LoVo (cell line): ENCODE measurements around the gene MRGPRX3.
"Not testable (repeated sequence)": the region's sequence is repeated elsewhere in the genome, so short reads cannot be mapped to it uniquely, and the experiment has no call there.

ENCODE experiments used
- DNase-seq: peaks from one replicate; pipeline ENCODE4 v3.0.0-alpha.2; 2016; ENCODE audit warnings: low spot score

MRGPRX3 gene

DNA sequence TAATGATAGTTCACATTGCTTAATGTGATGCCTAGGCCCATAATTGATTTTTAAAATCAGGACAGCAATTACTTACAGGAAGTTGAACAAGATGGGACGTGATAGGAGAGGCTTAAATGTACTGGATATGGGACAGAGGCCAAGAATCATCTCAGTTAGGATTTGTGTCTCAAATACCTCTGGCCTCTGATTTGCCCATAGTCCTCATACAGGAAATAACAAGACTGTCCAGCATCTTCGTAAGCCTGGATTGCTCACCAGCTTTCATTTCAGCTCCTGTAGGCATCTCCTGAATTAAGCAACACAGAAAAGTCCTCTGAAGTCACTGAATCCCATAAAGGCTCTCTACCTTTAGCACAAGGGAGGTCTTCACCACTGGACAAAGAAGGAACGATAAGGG lies at the start of gene MRGPRX3:
MRGPRX3 (plus strand) TSS at position 231 of the 400 bp plus-strand sequence. CDS start 4,632 bp downstream, outside the sequence.
- no peak for DNase-seq

DNA sequence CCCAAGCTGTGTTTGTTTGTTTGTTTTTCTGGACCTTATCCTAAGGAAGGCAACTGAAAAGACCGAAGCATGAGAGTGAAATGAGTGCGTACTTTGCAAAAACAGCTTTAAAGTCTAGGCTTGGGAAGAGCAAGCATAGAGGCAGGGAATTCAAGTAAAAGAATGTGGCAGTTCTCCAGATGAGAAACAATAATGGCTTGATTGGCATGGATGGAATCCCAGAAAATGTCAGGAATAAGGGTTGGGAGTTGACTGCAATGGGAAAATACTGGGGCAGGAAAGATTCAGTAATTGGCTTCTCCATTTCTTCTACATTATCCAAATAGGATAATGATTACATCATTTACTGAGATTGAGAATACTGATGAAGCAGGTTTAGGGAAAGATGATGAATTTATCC lies 44.0 kb upstream of the MRGPRX3 start:
- DNase-seq = no peak

DNA sequence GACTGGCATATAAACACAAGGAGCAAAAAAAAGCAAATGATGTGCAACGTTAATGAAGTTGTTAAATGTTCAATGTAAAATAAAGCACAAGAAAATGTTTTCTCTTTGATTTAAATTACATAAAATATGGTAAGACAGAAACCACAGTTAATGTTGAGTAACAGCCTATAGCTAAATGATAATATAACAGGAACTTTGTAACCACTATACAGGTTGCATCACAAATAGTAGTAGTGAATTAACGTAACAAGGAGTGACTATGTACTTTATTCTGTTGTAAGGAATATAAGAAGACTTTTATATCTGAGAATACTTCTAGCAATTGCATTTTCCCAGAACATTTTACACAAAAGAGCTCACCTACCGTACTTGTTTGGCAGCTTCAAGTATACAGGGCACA lies 43.4 kb upstream of the MRGPRX3 start:
- DNase-seq = no peak

DNA sequence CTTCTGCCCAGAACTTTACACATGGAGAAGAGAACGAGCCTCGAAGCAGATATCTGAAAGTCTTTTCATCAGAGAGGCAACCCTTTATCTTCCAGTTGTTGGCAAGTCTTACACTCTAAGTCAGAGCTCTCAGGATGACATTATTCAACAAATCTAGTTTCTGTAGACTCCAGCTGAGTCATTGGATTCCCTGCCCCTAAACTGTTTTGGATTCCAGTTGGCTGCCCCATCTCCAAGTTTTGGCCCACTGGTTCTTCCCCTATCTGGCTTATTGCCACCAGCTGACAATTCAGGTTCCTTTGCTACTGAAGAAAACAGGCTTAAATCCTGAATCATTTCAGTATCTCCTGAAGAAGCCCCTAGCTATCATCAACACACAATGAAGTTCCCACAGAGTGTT lies 40.6 kb upstream of the MRGPRX3 start:
- DNase-seq = no peak

DNA sequence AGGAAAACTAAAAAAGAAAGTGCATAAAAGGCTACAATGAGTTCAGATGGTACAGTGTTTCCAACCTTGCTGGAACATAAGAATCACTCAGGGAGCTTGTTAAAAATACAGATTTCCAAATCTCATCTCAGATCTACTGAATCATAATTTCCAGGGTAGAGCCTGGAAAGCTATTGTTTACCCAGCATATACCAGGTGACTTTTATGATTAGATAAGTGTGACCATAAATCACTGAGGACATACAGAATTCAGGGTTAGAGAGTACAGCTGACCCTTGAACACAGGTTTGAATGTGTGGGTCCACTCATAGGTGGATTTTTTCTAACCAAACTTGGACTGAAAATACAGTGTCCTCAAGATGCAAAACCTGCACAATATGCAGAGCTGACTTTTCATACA lies 38.4 kb upstream of the MRGPRX3 start:
- DNase-seq = no peak

DNA sequence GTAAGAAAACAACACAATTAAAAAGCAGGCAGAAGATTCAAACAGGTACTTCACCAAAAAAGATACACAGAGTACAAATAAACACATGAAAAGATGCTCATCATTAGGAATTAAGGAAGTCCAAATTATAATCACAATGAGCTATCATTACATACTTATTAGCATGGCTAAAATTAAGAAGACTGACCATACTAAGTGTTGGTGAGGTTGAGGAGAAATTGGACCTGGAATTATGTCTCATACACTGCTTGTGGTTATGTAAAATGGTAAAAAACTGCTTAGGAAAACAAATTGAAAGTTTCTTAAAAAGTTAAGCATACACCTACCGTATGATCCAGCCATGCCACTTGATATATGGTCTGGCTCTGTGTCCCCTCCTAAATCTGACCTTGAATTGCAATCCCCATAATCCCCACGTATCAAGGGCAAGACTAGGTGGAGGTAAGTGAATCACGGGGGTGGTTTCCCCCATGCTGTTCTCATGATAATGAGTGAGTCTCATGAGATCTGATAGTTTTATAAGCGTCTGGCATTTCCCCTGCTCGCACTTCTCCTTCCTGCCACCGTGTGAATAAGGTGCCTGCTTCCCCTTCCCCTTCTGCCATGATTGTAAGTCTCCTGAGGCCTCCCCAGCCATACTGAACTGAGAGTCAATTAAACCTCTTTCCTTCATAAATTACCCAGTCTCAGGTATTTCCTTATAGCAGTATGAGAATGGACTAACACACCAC lies 31.3 kb upstream of the MRGPRX3 start:
- DNase-seq = no peak

DNA sequence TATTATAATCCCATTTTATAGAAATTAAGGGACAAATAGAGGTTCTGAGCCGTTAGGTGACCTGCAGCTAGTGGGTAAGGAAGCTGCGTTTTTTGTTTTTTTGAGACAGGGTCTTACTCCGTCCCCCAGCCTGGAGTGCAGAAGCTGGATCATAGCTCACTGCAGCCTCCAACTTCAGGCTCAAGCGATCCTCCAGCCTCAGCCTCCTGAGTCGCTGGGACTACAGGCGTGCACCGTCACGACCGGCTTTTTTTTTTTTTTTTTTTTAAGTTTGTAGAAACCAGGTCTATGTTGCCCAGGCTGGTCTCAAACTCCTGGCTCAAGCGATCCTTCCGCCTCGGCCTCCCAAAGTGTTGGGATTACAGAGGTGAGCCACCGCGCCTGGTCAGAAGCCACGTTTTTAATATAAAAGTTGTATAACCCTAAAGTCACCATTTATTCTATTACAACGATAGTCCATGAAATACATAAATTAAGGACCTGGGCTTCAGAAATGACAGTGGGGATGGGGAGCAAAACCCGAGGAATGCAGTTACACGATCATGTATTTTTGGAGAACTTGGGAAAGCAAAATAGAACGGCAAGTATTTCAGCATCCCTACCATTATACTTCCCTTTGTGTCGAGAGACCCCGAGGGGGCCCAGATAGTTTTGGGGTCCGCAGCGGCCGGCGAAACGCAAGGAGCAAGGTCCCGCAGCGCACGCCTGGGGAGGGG lies 27.1 kb upstream of the MRGPRX3 start:
- DNase-seq = no peak

DNA sequence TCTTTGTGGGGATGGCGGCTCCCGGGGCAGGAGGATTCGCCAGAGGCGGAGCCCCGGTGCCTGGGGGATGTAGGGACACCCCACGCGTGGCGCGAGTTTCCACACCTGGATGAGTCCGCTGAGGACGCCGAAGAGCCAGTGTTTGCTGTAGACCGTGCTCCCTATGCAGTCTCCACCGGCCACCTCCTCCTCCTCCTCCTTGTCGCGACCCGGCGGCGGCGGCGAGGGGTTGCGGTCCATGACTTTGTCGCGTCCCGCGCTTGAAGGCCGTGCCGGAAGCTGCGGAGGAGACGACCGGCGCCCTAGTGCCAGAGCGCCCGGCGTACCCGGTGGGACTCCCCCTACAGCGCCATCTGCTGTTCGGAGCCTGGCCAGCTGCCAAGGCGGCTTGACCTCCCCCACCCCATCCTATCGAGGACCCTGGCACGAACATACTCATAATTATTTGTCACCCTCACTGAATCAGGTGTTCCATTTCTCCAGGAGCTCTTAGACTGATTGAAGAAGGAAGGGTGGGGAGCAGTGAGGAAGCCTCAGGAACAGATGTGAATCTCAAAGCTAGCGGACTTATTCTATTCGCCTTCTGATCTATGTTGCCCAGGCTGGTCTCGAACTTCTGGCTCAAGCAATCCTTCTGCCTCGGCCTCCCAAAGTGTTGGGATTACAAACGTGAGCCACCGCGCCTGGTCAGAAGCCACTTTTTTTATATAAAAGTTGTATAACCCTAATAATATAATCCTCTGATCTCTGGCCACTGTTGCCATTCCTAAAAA lies 26.4 kb upstream of the MRGPRX3 start, which contains the start of gene SAAL1:
SAAL1 (minus strand) TSS at position 281 of the 773 bp plus-strand sequence; CDS start at position 240, 41 bp downstream.
- peak; percentile 87 for DNase-seq

DNA sequence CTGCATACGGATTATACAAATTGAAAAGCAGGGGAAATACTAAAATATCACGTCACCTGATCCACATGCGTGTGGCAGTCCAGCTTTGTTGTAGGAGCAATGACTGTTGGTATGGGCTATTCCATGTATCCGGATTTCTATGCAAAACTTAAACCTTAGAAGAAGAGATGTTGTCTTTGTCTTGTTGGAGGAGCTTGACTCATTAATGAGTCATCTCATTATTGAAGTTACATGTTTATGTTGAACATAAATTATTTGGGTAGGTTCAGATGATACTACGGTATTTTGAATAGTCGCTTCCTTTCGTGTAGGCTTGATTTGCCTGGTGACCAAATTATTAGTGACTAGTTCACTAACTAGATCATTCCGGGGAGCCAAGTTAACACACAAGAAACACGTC lies 25.7 kb upstream of the MRGPRX3 start:
- no peak for DNase-seq

DNA sequence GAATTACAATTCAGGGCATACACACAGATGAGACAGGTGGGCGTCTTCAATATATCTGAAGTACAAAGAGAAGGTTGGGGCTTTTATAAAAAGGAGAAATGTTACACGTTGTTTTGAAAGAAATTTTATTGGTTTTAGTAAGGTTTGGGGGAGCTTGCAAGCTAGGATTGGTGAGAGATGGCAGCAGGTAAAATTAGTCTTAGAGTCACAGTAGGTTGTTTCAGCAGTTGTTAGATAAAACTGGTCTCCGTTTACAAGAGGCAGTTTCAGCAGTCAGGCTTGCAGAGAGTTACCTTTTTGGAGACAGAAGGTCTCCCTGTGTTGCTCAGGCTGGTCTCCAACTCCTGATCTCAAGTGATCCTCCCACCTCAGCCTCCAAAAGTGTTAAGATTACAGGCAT lies 24.1 kb upstream of the MRGPRX3 start:
- DNase-seq = no peak

DNA sequence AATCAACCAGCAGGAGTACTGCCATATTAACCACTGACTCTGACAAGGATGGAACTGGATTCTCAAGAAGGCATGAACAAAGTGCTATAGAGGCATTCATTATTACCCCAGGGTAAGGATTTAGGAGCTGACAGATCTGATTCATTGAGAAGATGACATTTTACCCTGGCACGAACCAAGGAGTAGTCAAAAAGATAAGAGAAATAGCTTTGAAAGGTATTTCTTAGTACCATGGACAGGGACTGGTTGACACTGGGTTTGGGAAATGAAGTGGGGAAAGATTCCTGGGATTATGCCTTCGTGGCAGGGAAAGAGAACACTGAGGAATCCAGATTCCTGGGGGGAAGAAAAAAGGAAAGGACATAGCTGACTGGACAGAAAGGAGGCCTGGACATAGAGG lies 21.4 kb upstream of the MRGPRX3 start:
- no peak for DNase-seq

DNA sequence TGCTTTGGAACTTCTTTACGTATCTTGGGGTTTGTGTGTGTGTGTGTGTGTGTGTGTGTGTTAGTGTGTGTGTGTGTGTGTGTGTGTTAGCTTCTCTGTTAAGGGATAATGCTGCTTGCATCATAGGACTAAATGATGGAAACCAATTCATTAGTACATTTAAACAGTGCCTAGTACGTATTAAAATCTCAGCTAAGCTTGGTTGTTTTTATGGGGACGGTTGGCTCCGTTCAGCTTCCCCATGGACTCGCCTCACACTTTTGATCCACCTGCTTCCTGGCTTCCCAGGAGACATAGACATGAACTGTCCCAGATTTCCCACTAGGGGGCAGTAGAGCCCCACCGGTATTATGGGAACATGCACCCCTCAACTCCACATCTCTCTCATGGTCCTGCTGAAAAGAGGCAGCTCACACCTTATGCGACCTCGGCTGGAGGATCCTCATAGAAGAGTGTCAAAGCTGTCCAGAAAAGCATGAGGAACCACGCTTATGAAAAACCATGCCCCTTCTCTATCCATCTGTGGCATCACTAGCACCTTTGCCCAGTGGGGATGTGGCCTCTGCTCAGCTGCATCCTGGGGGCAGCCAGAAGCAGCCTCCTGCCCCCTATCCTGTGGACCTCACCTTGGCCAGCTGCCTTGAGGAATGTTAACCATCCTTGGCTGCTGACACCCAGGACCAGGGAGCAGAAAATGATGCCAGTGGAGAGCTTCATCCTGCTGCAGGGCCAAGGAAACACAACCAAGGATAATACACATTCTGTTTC lies 16.8 kb upstream of the MRGPRX3 start:
- DNase-seq = peak; percentile 75

DNA sequence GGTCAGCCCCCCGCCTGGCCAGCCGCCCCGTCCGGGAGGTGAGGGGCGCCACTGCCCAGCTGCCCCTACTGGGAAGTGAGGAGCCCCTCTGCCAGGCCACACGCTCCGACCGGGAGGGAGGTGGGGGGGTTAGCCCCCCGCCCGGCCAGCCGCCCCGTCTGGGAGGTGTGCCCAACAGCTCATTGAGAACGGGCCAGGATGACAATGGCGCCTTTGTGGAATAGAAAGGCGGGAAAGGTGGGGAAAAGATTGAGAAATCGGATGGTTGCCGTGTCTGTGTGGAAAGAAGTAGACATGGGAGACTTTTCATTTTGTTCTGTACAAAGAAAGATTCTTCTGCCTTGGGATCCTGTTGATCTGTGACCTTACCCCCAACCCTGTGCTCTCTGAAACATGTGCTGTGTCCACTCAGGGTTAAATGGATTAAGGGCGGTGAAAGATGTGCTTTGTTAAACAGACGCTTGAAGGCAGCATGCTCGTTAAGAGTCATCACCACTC lies 11.0 kb upstream of the MRGPRX3 start:
- DNase-seq = not testable (repeated sequence)

DNA sequence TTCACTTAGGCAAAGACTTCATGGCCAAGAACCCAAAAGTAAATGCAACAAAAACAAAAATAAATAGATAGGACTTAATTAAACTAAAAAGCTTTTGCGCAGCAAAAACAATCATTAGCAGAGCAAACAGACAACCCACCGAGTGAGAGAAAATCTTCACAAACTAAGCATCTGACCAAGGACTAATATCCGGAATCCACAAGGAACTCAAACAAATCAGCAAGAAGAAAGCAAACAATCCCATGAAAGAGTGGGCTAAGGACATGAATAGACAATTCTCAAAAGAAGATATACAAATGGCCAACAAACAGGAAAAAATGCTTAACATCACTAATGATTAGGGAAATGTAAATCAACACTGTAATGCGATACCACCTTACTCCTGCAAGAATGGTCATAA lies 1.3 kb upstream of the MRGPRX3 start:
- DNase-seq = not testable (repeated sequence)

DNA sequence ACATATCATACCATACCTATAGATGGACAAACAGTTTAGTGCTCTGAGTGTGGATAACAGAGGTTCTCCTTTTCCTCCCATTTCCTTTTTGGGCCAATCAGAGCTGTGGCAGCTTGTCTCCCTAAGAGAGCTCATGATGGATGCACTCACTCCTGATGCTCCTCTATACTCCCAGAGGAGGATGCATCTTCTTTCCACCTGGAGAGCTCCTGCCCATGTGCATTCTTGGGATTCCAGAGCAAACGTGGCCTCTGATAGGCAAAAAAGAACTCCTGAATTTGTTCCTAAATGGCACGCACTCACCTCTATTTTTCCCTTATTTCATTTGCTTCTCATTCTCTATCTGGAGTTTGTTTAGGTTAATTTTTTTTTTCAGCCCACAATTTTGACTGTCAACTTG lies 2.9 kb downstream of the MRGPRX3 start:
- no peak for DNase-seq

DNA sequence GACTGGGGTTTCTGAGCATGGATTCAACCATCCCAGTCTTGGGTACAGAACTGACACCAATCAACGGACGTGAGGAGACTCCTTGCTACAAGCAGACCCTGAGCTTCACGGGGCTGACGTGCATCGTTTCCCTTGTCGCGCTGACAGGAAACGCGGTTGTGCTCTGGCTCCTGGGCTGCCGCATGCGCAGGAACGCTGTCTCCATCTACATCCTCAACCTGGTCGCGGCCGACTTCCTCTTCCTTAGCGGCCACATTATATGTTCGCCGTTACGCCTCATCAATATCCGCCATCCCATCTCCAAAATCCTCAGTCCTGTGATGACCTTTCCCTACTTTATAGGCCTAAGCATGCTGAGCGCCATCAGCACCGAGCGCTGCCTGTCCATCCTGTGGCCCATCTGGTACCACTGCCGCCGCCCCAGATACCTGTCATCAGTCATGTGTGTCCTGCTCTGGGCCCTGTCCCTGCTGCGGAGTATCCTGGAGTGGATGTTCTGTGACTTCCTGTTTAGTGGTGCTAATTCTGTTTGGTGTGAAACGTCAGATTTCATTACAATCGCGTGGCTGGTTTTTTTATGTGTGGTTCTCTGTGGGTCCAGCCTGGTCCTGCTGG lies 4.9 kb downstream of the MRGPRX3 start:
- DNase-seq = no peak

DNA sequence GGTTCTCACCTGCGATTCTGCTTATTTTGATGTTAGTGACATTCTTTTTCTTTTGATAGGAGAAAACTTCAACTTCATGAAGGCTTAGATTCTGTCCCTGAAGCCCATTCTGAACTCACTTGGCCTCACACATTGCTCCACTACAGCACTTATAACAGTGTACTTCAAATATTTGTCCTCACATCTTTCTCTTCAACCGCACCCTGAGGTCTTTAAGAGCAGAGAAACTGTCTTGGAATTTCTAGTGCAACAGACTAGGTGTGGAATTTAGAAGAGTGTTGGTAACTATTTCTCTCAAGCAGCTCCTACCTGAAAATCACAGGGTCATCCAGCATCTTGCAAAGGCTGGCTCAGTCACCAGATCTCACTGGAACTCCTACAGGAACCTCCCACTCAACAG lies 7.8 kb downstream of the MRGPRX3 start:
- no peak for DNase-seq

DNA sequence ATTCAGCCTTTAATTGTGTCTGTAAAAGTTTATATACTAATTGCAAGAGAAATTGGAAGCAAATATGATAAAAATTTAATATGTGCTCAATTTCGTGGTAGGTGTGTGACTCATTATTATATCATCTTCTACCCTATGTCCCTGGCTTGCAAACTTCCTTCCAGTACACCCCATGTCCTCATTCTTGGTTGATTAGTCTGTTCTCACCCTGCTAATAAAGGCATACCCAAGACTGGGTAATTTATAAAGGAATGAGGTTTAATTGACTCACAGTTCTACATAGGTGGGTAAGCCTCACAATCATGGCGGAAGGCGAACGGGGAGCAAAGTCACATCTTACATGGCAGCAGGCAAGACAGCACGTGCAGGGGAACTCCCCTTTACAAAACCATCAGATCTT lies 11.9 kb downstream of the MRGPRX3 start:
- DNase-seq = no peak

DNA sequence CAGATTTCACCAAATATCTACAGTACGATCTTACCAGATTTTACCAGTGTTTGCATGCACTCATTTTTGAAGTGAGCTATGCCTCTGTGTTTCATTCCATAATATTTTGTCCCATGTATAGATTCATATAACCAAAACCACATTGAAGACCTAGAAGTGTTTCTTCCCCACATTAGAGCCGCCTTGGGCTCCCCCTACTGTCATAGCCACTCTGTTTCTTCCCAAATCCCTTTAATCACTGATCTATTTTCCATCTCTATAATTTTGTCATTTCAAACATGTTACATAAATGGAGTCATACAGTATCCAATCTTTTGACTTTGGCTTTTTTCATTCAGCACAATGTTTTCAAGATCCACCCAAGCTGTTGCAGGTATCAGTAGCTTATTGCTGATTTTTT lies 12.7 kb downstream of the MRGPRX3 start:
- DNase-seq = no peak

DNA sequence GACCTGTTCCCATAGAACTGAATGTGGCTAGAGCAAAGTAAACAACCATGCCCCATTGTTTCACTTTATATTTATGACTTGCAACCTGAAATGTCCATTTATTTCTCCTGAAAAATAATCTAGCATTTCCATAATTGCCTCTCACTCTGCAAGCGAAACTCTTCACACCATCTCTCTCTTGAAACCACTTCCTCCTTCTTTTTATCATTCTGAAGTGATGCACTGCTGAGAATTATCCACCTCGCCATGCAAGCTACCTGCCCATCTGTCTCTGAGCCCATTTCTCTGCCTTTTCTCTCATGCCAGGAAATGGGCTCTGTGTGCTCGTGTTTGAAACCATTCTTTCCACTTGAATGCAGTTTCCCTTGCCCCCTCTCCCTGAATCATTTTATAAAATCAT lies 13.5 kb downstream of the MRGPRX3 start:
- DNase-seq = no peak

DNA sequence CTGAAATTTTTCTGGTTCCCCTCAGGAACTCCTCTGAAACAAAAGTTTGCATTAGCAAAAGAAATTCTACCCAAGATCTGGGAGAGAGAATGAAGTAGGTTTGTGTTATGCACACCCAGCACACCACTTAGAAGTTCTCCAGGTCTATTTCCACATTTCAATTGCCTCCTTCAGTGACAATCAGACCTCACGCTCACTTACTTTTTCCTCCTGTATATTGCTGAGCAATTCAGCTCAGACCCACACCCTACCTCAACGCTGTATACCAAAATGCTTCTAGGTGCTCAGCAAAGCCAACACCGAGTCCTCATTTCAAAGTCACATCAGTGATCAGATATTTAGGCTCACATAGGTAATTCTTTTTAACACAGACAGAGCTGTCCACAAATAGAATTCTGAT lies 19.2 kb downstream of the MRGPRX3 start:
- no peak for DNase-seq
